B cell (primary cell): Measurements from ENCODE around the gene CADPS. TPM values are rescaled to one million over a fixed set of nuclear protein-coding genes. Genes with fewer than 3 reads are reported as not detected.

Source experiments
- ATAC-seq: fragments of 200-7000 bp; cut with Tn5 transposase; one replicate; pipeline ENCODE4 v1.10.0; 2021; ENCODE audit warnings: low read depth, mild to moderate bottlenecking, moderate number of reproducible peaks, moderate library complexity
- CTCF ChIA-PET: fragments of 350-600 bp; sonication (Branson Sonifier 250); formaldehyde crosslinking; loops from one replicate; lab custom pipeline; 2021; ENCODE audit warnings: antibody characterized with exemption, inconsistent platforms; lab: Charles Lee
- POLR2A ChIA-PET: fragments of 350-600 bp; sonication (Branson Sonifier 250); formaldehyde crosslinking; loops from one replicate; lab custom pipeline; 2021; ENCODE audit warnings: antibody characterized with exemption; lab: Charles Lee
- DNase-seq: peaks from one replicate; pipeline ENCODE4 v3.0.0; 2013
- H2AFZ ChIP-seq: 2 replicates; pipeline ENCODE4 v1.6.1; 2012; ENCODE audit warnings: mild to moderate bottlenecking, low read depth, low read length; ENCODE audit not compliant: insufficient read depth, poor library complexity, severe bottlenecking
- H3K27ac ChIP-seq, 2 donors: 1 replicate in 1 of 2; 2 replicates in 1 of 2; pipeline ENCODE4 v1.5.1; 2012 to 2013; ENCODE audit warnings: low read length in 2 of 2, mild to moderate bottlenecking in 2 of 2, moderate library complexity in 1 of 2
- H3K27me3 ChIP-seq, 4 experiments: fragments of 200-600 bp in 1 of 4; sonication (generic) in 1 of 4; replicated peaks in 1 of 4; 1 replicate in 2 of 4; 2 replicates in 2 of 4; pipeline versions ENCODE4 v1.6.1 to v1.7.0; 2013 to 2016; ENCODE audit warnings: low read length in 3 of 4, mild to moderate bottlenecking in 2 of 4, mixed read lengths in 1 of 4, moderate library complexity in 1 of 4; ENCODE audit not compliant: insufficient read depth in 4 of 4, control insufficient read depth in 3 of 4; ENCODE audit errors: control extremely low read depth in 1 of 4
- H3K36me3 ChIP-seq, 2 experiments: replicated peaks in 1 of 2; 1 replicate in 1 of 2; 2 replicates in 1 of 2; pipeline versions ENCODE4 v1.6.1 to v1.7.1; 2013; ENCODE audit warnings: low read length in 1 of 2; ENCODE audit not compliant: insufficient read depth in 2 of 2, control insufficient read depth in 1 of 2; ENCODE audit errors: control extremely low read depth in 1 of 2, extremely low read depth in 1 of 2
- H3K4me1 ChIP-seq, 2 donors: fragments of 200-600 bp in 1 of 2; sonication (generic) in 1 of 2; 1 replicate in 1 of 2; 2 replicates in 1 of 2; pipeline versions ENCODE4 v1.5.1 to v1.6.1; 2013 to 2017; ENCODE audit warnings: low read length in 2 of 2; ENCODE audit not compliant: control insufficient read depth in 2 of 2, insufficient read depth in 2 of 2
- H3K4me2 ChIP-seq: replicated peaks from 2 replicates; pipeline ENCODE3; 2012; ENCODE audit warnings: mild to moderate bottlenecking, low read depth, low read length; ENCODE audit not compliant: poor library complexity, severe bottlenecking
- H3K4me3 ChIP-seq, 5 experiments: fragments of 200-600 bp in 1 of 5; sonication (generic) in 1 of 5; 1 replicate in 3 of 5; 2 replicates in 2 of 5; pipeline versions ENCODE4 v1.5.1 to v1.7.0; 2011 to 2016; ENCODE audit warnings: low read length in 4 of 5, mild to moderate bottlenecking in 4 of 5, low read depth in 2 of 5, control low read depth in 1 of 5, moderate library complexity in 1 of 5; ENCODE audit not compliant: insufficient read depth in 1 of 5; ENCODE audit errors: control extremely low read depth in 1 of 5, extremely low read depth in 1 of 5
- H3K79me2 ChIP-seq: fragments of 200-600 bp; sonication (generic); one replicate; pipeline ENCODE4 v1.6.0; 2016; ENCODE audit warnings: low read length; ENCODE audit not compliant: control insufficient read depth, insufficient read depth
- H3K9ac ChIP-seq: fragments of 200-600 bp; sonication (generic); 2 replicates; pipeline ENCODE4 v1.6.1; 2017; ENCODE audit warnings: mild to moderate bottlenecking, low read length, moderate library complexity
- H3K9me3 ChIP-seq, 3 donors: one replicate each; pipeline versions ENCODE4 v1.6.1 to v1.7.1; 2013; ENCODE audit warnings: low read length in 2 of 3; ENCODE audit not compliant: control insufficient read depth in 2 of 3, insufficient read depth in 1 of 3; ENCODE audit errors: control extremely low read depth in 1 of 3
- H4K20me1 ChIP-seq: 2 replicates; pipeline ENCODE4 v1.6.0; 2012; ENCODE audit warnings: mild to moderate bottlenecking, low read length; ENCODE audit not compliant: insufficient read depth, control insufficient read depth, poor library complexity, severe bottlenecking
- H3K27ac Mint-ChIP-seq: one replicate; pipeline ENCODE4 v1.8.0; 2021; ENCODE audit warnings: mixed read lengths
- H3K27me3 Mint-ChIP-seq: one replicate; pipeline ENCODE4 v1.8.0; 2021; ENCODE audit warnings: mixed read lengths
- H3K4me1 Mint-ChIP-seq: one replicate; pipeline ENCODE4 v1.8.0; 2021; ENCODE audit warnings: mixed read lengths
- H3K4me3 Mint-ChIP-seq: one replicate; pipeline ENCODE4 v1.8.0; 2021; ENCODE audit warnings: mixed read lengths
- H3K9me3 Mint-ChIP-seq: one replicate; pipeline ENCODE4 v1.8.0; 2022; ENCODE audit warnings: mixed read lengths; ENCODE audit not compliant: insufficient read depth
- CTCF ChIP-seq: fragments of 200-600 bp; IDR thresholded peaks from one replicate; pipeline ENCODE4 v1.8.0; 2022; ENCODE audit warnings: antibody characterized with exemption, mild to moderate bottlenecking
- EZH2 ChIP-seq: IDR thresholded peaks from 2 replicates; pipeline ENCODE4 v1.6.1; 2012; ENCODE audit warnings: borderline replicate concordance, low read depth, mild to moderate bottlenecking, moderate library complexity, low read length; ENCODE audit not compliant: insufficient read depth, poor library complexity, severe bottlenecking
- WGBS: methylation state at CpG from one replicate; pipeline ENCODE4 v1.1.5; 2013; ENCODE audit warnings: missing lambda C conversion rate; ENCODE audit not compliant: insufficient coverage; 5-methylcytosine and 5-hydroxymethylcytosine counted together
- intact Hi-C: fragments of 100-400 bp; cut with micrococcal nuclease; formaldehyde crosslinking; loops from one replicate; pipeline ENCODE4 v1.10.0; 2022
- polyA plus RNA-seq: library from polyadenylated mRNA; depleted of rRNA; stranded (reverse); fragments of >200 nt; gene quantifications from 2 replicates; pipeline ENCODE4 v1.2.3, GENCODE V29; 2012
- total RNA-seq, 2 donors: library from RNA; stranded (reverse); fragments of 120-200 nt in 1 of 2; gene quantifications; 1 replicate in 1 of 2; 2 replicates in 1 of 2; pipeline versions ENCODE4 v1.2.3 to v1.2.4, GENCODE V29; 2013 to 2022

CADPS gene
- total and polyA plus RNA-seq, 2 donors (not counting 1 experiment from before 2014, with no cell fraction given), result 0.16 to 0.22 TPM

- no peak overlapping the region for H3K27ac ChIP-seq
- H3K27ac Mint-ChIP-seq, result no peak overlapping the region
- H3K79me2 ChIP-seq, result no peaks in the 10 kb centered on the region
- no peak overlapping the region for H3K4me3 ChIP-seq
- no peaks in the 10 kb centered on the region for H3K9me3 ChIP-seq
- H4K20me1 ChIP-seq, result no peaks in the 10 kb centered on the region
- H3K4me1 Mint-ChIP-seq, result no peaks in the 10 kb centered on the region
- intact Hi-C loops, result no loop called here
- no peak overlapping the region for H3K4me3 Mint-ChIP-seq
- ChIA-PET CTCF (no interaction called here), POLR2A (no interaction called here)
- no peak overlapping the region for H3K9ac ChIP-seq
- no peak overlapping the region for H3K4me2 ChIP-seq
- H3K9me3 Mint-ChIP-seq, result no peaks in the 10 kb centered on the region
- no peaks in the 10 kb centered on the region for H3K4me1 ChIP-seq
- DNase-seq (no peak), ATAC-seq (no peak)
- H3K36me3 ChIP-seq, result no peaks in the 10 kb centered on the region
- peaks cover 0 to 2% (median 0%) of the 10 kb centered on the region in 4 experiments for H3K27me3 ChIP-seq
- no peak for TF ChIP-seq CTCF
- TF ChIP-seq EZH2, result no peak
- 93% methylated on average over 1 of the region's 1 CpG for WGBS
- no peaks in the 10 kb centered on the region for H3K27me3 Mint-ChIP-seq
- no peak overlapping the region for H2AFZ ChIP-seq
These were observed 230.7 kb downstream of the CADPS start for GRCh38 chr3:62644493-62644892.

DNA sequence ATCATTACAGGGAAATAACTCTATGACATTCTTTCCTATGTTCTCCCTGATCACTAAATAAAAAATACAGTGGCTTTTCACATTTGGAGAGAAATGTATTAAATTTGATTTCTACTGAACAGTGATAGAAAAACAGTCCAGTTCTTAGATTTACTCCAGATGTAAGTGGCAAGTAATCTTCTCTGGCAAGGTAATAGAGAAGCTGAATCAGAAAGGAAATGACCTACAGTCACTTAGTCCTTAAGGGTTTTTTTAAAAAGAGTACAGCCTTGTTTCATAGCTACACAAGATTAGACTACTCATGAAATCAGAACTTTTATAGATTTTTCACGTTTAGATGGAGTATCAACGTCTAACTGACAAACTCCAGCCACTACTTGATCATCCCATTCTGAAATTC is 236.9 kb downstream of the CADPS start:
- Mint-ChIP-seq H3K4me3 (no peak overlapping the region), H3K27me3 (no peaks in the 10 kb centered on the region), H3K27ac (no peak overlapping the region), H3K4me1 (no peaks in the 10 kb centered on the region), H3K9me3 (no peaks in the 10 kb centered on the region)
- Histone ChIP-seq H3K4me2 (no peak overlapping the region), H3K36me3 (no peaks in the 10 kb centered on the region), H3K79me2 (no peaks in the 10 kb centered on the region), H3K9me3 (no peaks in the 10 kb centered on the region), H3K9ac (no peak overlapping the region), H2AFZ (no peak overlapping the region), H3K27me3 (no peaks in the 10 kb centered on the region), H3K27ac (no peak overlapping the region), H3K4me3 (no peak overlapping the region), H4K20me1 (no peaks in the 10 kb centered on the region), H3K4me1 (no peaks in the 10 kb centered on the region)
- TF ChIP-seq CTCF, result no peak
- TF ChIP-seq EZH2, result no peak
- ATAC-seq (no peak), DNase-seq (no peak)
- ChIA-PET CTCF (interaction anchor here (0.6 to 1.4 kb wide), 2 partner anchors 9 to 14 kb away, joined by 3 read pairs; no protein-coding TSS in a partner anchor), POLR2A (no interaction called here)
- intact Hi-C loops, result no loop called here
- 80% methylated on average over 2 of the region's 2 CpGs for WGBS
